Measurements from ENCODE around the gene ZMIZ2. TPM values are rescaled to one million over a fixed set of nuclear protein-coding genes. Genes with fewer than 3 reads are reported as not detected.

The ZMIZ2 gene
- total RNA-seq, 4 donors from 2014 or later = 13.5 to 26.3 (median 15.3) TPM

DNA sequence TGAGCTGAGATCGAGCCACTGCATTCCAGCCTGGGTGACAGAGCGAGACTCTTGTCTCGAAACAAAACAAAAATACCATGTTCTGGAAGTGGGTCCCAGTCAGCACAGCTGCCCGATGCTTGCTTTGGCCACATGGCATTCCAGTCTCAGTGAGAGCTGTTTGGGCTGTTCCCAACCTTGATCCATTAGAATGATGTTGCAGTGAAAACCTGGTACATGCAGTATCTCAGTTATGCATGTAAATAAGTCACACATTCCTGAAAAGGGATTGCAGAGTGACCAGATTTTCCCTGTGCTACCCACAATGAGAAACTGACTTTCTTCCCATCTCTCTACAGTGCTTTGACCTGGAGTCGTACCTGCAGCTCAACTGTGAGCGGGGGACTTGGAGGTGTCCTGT lies 15.4 kb downstream of the ZMIZ2 start:
- TF ChIP-seq CTCF (IDR thresholded peaks at IDR 0.05) = no peak
- DNase-seq (ENCODE audit: low spot score) (no peak), ATAC-seq (ENCODE audit: low FRiP score) (no peak)

- DNase-seq (ENCODE audit: low spot score) (no peak), ATAC-seq (ENCODE audit: low FRiP score) (no peak)
- no peak for TF ChIP-seq CTCF (IDR thresholded peaks at IDR 0.05)
Measured at GRCh38 chr7:44764665-44765578, 16.3 kb downstream of the ZMIZ2 start.

GRCh38 chr7:44765579-44766415 lies 17.1 kb downstream of the ZMIZ2 start:
- ATAC-seq (ENCODE audit: low FRiP score) = no peak
- TF ChIP-seq CTCF (IDR thresholded peaks at IDR 0.05) = no peak

GRCh38 chr7:44766416-44766801 lies 17.8 kb downstream of the ZMIZ2 start:
- ATAC-seq (ENCODE audit: low FRiP score) (no peak), DNase-seq (ENCODE audit: low spot score) (no peak)
- no peak for TF ChIP-seq CTCF (IDR thresholded peaks at IDR 0.05)

More at GRCh38 chr7:44765579-44766415, 17.1 kb downstream of the ZMIZ2 start:
- DNase-seq (ENCODE audit: low spot score) = no peak

DNA sequence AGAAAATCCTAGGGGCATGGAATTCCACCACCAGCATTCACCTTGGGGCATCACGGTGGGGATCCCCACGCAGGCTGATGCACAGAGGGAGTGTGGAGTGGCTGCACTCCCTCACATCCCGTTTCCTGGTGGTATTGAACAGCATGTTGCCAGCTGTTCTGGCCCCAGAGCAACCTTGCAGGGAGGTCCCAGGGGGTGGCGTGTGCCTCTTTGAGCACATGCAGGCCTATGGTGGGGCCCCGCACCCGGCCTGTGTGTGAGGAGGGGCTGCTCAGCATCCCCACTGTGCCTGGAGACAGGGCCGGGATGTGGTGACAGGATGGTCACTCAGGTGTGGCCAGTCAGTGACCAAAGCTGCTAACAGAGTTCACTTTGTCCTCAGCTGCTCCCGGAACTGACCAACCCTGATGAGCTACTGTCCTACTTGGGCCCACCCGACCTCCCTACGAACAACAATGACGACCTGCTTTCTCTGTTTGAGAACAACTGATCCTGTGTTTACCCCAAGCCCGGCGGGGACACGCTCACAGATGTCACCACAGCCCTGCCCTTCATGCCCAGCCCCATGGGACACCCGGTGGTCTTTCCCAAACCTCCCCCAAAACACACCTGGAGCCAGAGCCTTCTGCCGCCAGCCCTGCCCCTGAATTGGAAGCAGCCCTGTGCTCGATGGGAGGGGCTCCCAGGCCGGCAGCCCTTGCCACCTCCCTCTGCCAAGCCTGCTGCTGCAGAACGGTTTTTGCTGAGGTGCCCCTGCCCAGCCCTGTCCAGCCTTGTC lies 18.7 kb downstream of the ZMIZ2 start:
- DNase-seq (ENCODE audit: low spot score) = no peak
- no peak for ATAC-seq (ENCODE audit: low FRiP score)

More for the DNA sequence above, 18.7 kb downstream of the ZMIZ2 start:
- TF ChIP-seq CTCF (IDR thresholded peaks at IDR 0.05) = no peak

Measured in omental fat pad (tissue), 4 donors.